MM.1S (cell line): Measurements from ENCODE around the gene NTN1.

ENCODE experiments used
- DNase-seq: peaks from one replicate; pipeline ENCODE4 v3.0.0-alpha.2; 2015
- H2AFZ ChIP-seq: fragments of 300-600 bp; sonication (generic); 2 replicates; pipeline ENCODE4 v1.6.0; 2016; ENCODE audit warnings: antibody characterized with exemption, low read length
- H3F3A ChIP-seq: fragments of 300-600 bp; sonication (generic); 2 replicates; pipeline ENCODE4 v1.6.1; 2016; ENCODE audit warnings: mild to moderate bottlenecking, antibody characterized with exemption, low read length, moderate library complexity, mixed read lengths; ENCODE audit not compliant: insufficient read depth
- H3K27ac ChIP-seq: fragments of 300-600 bp; sonication (generic); 2 replicates; pipeline ENCODE4 v1.5.1; 2016; ENCODE audit warnings: mild to moderate bottlenecking, low read length
- H3K27me3 ChIP-seq: fragments of 300-600 bp; sonication (generic); replicated peaks from 2 replicates; pipeline ENCODE4 v1.6.0; 2016; ENCODE audit warnings: low read length; ENCODE audit not compliant: insufficient read depth
- H3K36me3 ChIP-seq: fragments of 300-600 bp; sonication (generic); replicated peaks from 2 replicates; pipeline ENCODE4 v1.6.1; 2016; ENCODE audit warnings: mild to moderate bottlenecking, low read length, mixed read lengths; ENCODE audit not compliant: insufficient read depth
- H3K4me1 ChIP-seq: fragments of 300-600 bp; sonication (generic); 2 replicates; pipeline ENCODE4 v1.6.1; 2016; ENCODE audit warnings: low read length, mixed read lengths
- H3K4me2 ChIP-seq: fragments of 300-600 bp; sonication (generic); 2 replicates; pipeline ENCODE4 v1.6.0; 2016; ENCODE audit warnings: low read depth, low read length
- H3K4me3 ChIP-seq: fragments of 300-600 bp; sonication (generic); 2 replicates; pipeline ENCODE4 v1.5.1; 2016; ENCODE audit warnings: low read length, mixed read lengths
- H3K79me2 ChIP-seq: fragments of 300-600 bp; sonication (generic); 2 replicates; pipeline ENCODE4 v1.6.1; 2016; ENCODE audit warnings: mixed run types, low read length, mixed read lengths
- H3K9ac ChIP-seq: fragments of 300-600 bp; sonication (generic); 2 replicates; pipeline ENCODE4 v1.6.1; 2016; ENCODE audit warnings: low read length, mixed read lengths
- H3K9me2 ChIP-seq: fragments of 300-600 bp; sonication (generic); replicated peaks from 2 replicates; pipeline ENCODE4 v1.6.1; 2016; ENCODE audit warnings: mild to moderate bottlenecking, low read length, mixed read lengths; ENCODE audit not compliant: insufficient read depth
- H3K9me3 ChIP-seq: fragments of 300-600 bp; sonication (generic); replicated peaks from 2 replicates; pipeline ENCODE4 v1.6.1; 2016; ENCODE audit warnings: mild to moderate bottlenecking, low read length, mixed read lengths; ENCODE audit not compliant: insufficient read depth
- H4K20me1 ChIP-seq: fragments of 300-600 bp; sonication (generic); 2 replicates; pipeline ENCODE4 v1.6.1; 2016; ENCODE audit warnings: mild to moderate bottlenecking, low read length, moderate library complexity, mixed read lengths; ENCODE audit not compliant: insufficient read depth
- CTCF ChIP-seq: fragments of 300-600 bp; sonication (generic); IDR thresholded peaks from 2 replicates; pipeline ENCODE4 v1.5.1; 2016; ENCODE audit warnings: antibody characterized with exemption, low read length, mixed read lengths
- EZH2 ChIP-seq: fragments of 300-600 bp; sonication (generic); optimal IDR thresholded peaks from 2 replicates; pipeline ENCODE3; 2017; ENCODE audit warnings: low read depth, mild to moderate bottlenecking, antibody characterized with exemption, low read length, mixed read lengths
- EZH2phosphoT487 ChIP-seq: fragments of 300-600 bp; sonication (generic); IDR thresholded peaks from 2 replicates; pipeline ENCODE4 v1.6.1; 2018; ENCODE audit warnings: antibody characterized with exemption, low read length

NTN1 gene

GRCh38 chr17:9124554-9124935 is 103.2 kb downstream of the NTN1 start:
- Histone ChIP-seq H3K4me1 (no peaks in the 10 kb centered on the region), H3K79me2 (no peaks in the 10 kb centered on the region), H2AFZ (no peak overlapping the region), H4K20me1 (no peaks in the 10 kb centered on the region), H3F3A (no peaks in the 10 kb centered on the region), H3K9ac (no peak overlapping the region), H3K27me3 (peaks cover 25% of the 10 kb centered on the region), H3K36me3 (no peaks in the 10 kb centered on the region), H3K9me2 (no peaks in the 10 kb centered on the region), H3K9me3 (no peaks in the 10 kb centered on the region), H3K27ac (no peak overlapping the region), H3K4me3 (no peak overlapping the region), H3K4me2 (no peak overlapping the region)
- TF ChIP-seq EZH2phosphoT487 (no peak), CTCF (no peak), EZH2 (no peak)
- no peak for DNase-seq

GRCh38 chr17:9125722-9126121 is 104.4 kb downstream of the NTN1 start:
- peaks cover 25% of the 10 kb centered on the region for H3K27me3 ChIP-seq

GRCh38 chr17:9127340-9127739 is 106.0 kb downstream of the NTN1 start:
- Histone ChIP-seq H3K4me1 (no peaks in the 10 kb centered on the region), H3K79me2 (no peaks in the 10 kb centered on the region), H3K36me3 (no peaks in the 10 kb centered on the region), H3K4me3 (no peak overlapping the region), H3K27ac (no peak overlapping the region), H3K4me2 (no peak overlapping the region), H3K9me2 (no peaks in the 10 kb centered on the region), H3K9me3 (no peaks in the 10 kb centered on the region), H3F3A (no peaks in the 10 kb centered on the region), H4K20me1 (no peaks in the 10 kb centered on the region), H3K9ac (no peak overlapping the region), H2AFZ (no peak overlapping the region), H3K27me3 (peaks cover 22% of the 10 kb centered on the region)
- TF ChIP-seq EZH2phosphoT487 (no peak), EZH2 (no peak), CTCF (no peak)
- no peak for DNase-seq

More at GRCh38 chr17:9125722-9126121, 104.4 kb downstream of the NTN1 start:
- H3K36me3 ChIP-seq: no peaks in the 10 kb centered on the region
- H3K79me2 ChIP-seq: no peaks in the 10 kb centered on the region
- TF ChIP-seq CTCF: no peak
- no peak for TF ChIP-seq EZH2
- TF ChIP-seq EZH2phosphoT487: no peak
- H2AFZ ChIP-seq: no peak overlapping the region
- no peaks in the 10 kb centered on the region for H3K9me3 ChIP-seq
- H3K4me2 ChIP-seq: no peak overlapping the region
- H3F3A ChIP-seq: no peaks in the 10 kb centered on the region
- H3K9ac ChIP-seq: no peak overlapping the region
- H3K4me3 ChIP-seq: no peak overlapping the region
- H3K27ac ChIP-seq: no peak overlapping the region
- no peaks in the 10 kb centered on the region for H4K20me1 ChIP-seq
- no peaks in the 10 kb centered on the region for H3K9me2 ChIP-seq
- no peak for DNase-seq
- H3K4me1 ChIP-seq: no peaks in the 10 kb centered on the region
